Germinal center (tissue), 1 donor: ENCODE measurements around the gene NFATC2IP.
A peak's percentile ranks its signal among the peaks of the same experiment; 100 is the strongest.
"Not testable (repeated sequence)": the region's sequence is repeated elsewhere in the genome, so short reads cannot be mapped to it uniquely, and the experiment has no call there.

Source experiments
- DNase-seq: peaks from one replicate; pipeline ENCODE4 v3.0.0; 2012; ENCODE audit warnings: mixed read lengths, low spot score

Gene NFATC2IP

DNA sequence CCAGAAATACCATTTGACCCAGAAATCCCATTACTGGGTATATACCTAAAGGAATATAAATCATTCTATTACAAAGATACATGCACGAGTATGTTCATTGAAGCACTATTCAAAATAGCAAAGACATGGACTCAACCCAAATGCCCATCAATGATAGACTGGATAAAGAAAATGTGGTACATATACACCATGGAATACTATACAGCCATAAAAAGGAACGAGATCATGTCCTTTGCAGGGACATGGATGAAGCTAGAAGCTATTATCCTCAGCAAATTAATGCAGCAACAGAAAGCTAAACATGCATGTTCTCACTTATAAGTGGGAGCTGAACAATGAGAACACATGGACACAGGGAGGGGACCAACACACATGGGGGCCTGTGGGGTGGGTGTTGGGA is 24.5 kb upstream of the NFATC2IP start:
- not testable (repeated sequence) for DNase-seq

- no peak for DNase-seq
Measured at GRCh38 chr16:28927815-28928214, 22.9 kb upstream of the NFATC2IP start.

- DNase-seq = no peak
Measured at GRCh38 chr16:28930203-28930602, 20.5 kb upstream of the NFATC2IP start.

DNA sequence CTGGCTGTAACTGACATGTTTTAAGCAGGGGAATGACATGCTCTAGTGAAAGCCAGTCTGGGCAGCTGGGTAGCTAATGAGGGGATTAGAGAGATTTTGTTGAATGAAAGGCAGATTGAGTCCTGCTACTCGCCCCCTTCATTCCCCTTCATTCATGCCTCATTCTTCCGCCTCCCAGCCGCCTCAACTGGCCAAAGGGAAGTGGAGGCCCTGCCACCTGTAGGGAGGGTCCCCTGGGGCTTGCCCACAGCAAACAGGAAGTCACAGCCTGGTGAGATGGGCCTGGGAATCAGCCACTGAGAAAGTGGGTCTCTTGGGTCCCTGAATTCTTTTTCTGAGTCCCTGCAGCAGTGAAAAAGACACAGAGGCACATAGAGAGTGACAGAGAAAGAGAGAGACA is 20.1 kb upstream of the NFATC2IP start:
- DNase-seq = peak; percentile 84

DNA sequence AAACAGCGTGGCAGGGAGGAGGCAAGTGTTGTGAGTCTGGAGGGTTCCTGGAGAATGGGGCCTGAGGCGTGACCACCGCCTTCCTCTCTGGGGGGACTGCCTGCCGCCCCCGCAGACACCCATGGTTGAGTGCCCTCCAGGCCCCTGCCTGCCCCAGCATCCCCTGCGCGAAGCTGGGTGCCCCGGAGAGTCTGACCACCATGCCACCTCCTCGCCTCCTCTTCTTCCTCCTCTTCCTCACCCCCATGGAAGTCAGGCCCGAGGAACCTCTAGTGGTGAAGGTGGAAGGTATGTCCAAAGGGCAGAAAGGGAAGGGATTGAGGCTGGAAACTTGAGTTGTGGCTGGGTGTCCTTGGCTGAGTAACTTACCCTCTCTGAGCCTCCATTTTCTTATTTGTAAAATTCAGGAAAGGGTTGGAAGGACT is 18.9 kb upstream of the NFATC2IP start, which contains the start of gene CD19:
TSS of gene CD19 (plus strand) at position 171 of the 425 bp plus-strand sequence. CDS start at position 201, 30 bp downstream.
- DNase-seq = peak; percentile 80

DNA sequence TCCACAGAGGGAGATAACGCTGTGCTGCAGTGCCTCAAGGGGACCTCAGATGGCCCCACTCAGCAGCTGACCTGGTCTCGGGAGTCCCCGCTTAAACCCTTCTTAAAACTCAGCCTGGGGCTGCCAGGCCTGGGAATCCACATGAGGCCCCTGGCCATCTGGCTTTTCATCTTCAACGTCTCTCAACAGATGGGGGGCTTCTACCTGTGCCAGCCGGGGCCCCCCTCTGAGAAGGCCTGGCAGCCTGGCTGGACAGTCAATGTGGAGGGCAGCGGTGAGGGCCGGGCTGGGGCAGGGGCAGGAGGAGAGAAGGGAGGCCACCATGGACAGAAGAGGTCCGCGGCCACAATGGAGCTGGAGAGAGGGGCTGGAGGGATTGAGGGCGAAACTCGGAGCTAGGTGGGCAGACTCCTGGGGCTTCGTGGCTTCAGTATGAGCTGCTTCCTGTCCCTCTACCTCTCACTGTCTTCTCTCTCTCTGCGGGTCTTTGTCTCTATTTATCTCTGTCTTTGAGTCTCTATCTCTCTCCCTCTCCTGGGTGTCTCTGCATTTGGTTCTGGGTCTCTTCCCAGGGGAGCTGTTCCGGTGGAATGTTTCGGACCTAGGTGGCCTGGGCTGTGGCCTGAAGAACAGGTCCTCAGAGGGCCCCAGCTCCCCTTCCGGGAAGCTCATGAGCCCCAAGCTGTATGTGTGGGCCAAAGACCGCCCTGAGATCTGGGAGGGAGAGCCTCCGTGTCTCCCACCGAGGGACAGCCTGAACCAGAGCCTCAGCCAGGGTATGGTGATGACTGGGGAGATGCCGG is 18.2 kb upstream of the NFATC2IP start:
- no peak for DNase-seq

DNA sequence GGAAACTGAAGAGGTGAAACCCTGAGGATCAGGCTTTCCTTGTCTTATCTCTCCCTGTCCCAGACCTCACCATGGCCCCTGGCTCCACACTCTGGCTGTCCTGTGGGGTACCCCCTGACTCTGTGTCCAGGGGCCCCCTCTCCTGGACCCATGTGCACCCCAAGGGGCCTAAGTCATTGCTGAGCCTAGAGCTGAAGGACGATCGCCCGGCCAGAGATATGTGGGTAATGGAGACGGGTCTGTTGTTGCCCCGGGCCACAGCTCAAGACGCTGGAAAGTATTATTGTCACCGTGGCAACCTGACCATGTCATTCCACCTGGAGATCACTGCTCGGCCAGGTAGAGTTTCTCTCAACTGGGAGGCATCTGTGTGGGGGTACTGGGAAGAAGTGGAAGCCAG is 17.6 kb upstream of the NFATC2IP start:
- DNase-seq = no peak

DNA sequence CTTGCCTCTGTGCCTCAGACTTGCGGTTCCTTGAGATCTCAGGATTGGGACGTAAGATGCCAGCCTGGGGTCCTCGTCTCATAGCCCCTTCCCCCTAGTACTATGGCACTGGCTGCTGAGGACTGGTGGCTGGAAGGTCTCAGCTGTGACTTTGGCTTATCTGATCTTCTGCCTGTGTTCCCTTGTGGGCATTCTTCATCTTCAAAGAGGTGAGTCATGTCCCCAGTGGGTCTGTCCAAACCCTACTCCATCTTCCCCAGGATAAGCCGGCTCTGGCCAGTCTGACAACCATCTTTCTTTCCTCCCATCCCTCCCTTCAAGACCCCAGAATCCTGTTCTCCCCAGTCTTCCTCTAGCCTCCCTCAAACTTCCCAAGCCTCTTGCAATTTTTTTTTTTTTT is 15.4 kb upstream of the NFATC2IP start:
- no peak for DNase-seq

GRCh38 chr16:28935924-28936783 is 14.6 kb upstream of the NFATC2IP start:
- DNase-seq = peak; percentile 92

- DNase-seq = no peak
Measured at GRCh38 chr16:28936784-28937155, 14.0 kb upstream of the NFATC2IP start.

- no peak for DNase-seq
Measured at GRCh38 chr16:28937222-28937876, 13.4 kb upstream of the NFATC2IP start.

DNA sequence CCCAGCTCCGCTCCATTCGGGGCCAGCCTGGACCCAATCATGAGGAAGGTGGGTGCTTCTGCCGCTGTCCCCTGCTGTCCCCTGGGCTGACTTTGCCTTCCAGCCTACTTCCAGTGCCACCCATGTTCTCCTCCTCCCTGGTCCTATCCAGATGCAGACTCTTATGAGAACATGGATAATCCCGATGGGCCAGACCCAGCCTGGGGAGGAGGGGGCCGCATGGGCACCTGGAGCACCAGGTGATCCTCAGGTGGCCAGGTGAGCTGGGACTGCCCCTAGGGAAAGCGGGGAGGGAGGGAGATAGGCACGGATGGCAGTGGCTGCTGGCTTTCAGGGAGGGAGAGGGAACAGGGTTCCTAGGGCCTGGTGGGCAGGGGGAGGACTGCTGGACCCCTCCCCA is 12.0 kb upstream of the NFATC2IP start:
- no peak for DNase-seq

DNA sequence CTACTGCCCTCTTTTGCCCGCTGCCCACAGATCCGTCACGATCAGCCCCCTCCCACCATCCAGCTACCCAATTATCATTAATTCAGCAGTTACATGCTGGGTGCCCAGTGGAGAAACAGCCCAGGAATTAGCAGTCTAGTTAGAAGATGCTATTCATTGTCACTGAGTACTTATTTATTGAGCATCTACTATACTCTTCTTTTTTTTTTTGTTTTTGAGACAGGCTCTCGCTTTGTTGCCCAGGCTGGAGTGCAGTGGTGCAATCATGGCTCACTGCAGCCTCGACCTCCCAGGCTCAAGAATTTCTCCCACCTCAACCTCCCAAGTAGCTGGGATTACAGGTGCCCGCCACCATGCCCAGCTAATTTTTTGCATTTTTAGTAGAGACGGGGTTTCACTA is 10.9 kb upstream of the NFATC2IP start:
- not testable (repeated sequence) for DNase-seq

- DNase-seq = no peak
Measured at GRCh38 chr16:28943281-28943680, 7.5 kb upstream of the NFATC2IP start.

DNA sequence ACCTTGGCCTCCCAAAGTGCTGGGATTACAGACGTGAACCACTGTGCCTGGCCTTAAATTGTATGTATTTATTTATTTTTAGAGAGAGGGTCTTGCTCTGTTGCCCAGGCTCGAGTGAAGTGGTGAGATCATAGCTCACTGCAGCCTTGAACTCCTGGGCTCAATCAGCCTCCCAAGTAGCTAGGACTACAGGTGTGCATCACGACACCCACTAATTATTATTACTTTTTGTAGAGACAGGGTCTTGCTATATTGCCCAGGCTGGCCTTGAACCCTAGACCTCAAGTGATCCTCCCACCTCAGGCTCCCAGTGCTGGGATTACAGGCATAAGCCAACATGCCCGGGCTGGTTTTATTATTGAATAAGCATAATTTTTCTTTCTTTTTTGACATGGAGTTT is 4.1 kb upstream of the NFATC2IP start:
- DNase-seq = no peak

- no peak for DNase-seq
Measured at GRCh38 chr16:28951410-28951943, 740 bp downstream of the NFATC2IP start.

DNA sequence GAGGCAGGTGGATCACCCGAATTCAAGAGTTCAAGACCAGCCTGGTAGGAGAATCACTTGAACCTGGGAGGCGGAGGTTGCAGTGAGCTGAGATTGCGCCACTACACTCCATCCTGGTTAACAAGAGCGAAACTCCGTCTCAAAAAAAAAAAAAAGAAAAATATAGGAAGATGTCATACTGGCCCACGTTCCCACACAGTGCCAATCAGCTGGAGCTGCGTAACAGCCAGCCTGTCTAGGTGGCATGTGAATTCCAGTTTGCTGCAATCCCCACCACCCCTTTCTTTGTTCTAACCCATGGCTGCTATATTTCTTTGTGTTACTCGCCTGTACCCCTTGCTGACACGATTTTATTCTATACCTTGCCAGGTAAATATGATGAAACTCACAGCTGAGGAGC is 7.5 kb downstream of the NFATC2IP start:
- no peak for DNase-seq

DNA sequence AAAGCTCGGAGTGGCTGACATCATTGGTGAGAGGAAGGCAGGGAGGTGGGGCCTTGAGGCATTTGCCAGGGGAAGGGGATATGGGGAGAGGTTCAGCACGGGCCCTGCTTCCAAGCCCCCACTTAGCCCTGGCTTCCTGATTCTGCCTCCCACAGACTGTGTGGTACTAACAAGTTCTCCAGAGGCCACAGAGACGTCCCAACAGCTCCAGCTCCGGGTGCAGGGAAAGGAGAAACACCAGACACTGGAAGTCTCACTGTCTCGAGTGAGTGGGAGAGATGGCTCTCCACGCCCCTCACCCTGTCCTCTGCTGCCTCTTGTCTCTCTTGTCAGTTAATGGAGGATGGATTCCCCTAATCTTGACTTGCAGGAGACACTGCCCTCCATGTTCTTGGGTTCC is 8.1 kb downstream of the NFATC2IP start:
- no peak for DNase-seq

GRCh38 chr16:28964072-28964471 is 13.3 kb downstream of the NFATC2IP start:
- DNase-seq = no peak

- no peak for DNase-seq
Measured at GRCh38 chr16:28964496-28964895, 13.8 kb downstream of the NFATC2IP start.

- no peak for DNase-seq
Measured at GRCh38 chr16:28967156-28967555, 16.4 kb downstream of the NFATC2IP start.

DNA sequence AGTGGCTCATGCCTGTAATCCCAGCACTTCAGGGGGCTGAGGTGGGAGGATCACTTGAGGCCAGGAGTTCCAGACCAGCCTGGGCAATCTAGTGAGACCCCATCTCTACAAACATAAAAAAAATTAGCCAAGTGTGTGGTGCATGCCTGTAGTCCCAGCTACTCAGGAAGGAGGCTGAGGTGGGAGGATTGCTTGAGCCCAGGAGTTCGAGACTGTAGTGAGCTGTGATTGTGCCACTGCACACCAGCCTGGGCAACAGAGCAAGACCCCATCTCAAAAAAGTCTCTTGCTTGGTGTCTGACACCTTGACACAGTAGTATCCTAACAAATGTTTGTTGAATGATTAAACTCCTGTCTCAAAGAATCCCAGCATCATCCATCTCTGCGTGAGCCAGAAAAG is 19.0 kb downstream of the NFATC2IP start:
- not testable (repeated sequence) for DNase-seq
